ENCODE data around the gene MAG.

MAG gene

DNA sequence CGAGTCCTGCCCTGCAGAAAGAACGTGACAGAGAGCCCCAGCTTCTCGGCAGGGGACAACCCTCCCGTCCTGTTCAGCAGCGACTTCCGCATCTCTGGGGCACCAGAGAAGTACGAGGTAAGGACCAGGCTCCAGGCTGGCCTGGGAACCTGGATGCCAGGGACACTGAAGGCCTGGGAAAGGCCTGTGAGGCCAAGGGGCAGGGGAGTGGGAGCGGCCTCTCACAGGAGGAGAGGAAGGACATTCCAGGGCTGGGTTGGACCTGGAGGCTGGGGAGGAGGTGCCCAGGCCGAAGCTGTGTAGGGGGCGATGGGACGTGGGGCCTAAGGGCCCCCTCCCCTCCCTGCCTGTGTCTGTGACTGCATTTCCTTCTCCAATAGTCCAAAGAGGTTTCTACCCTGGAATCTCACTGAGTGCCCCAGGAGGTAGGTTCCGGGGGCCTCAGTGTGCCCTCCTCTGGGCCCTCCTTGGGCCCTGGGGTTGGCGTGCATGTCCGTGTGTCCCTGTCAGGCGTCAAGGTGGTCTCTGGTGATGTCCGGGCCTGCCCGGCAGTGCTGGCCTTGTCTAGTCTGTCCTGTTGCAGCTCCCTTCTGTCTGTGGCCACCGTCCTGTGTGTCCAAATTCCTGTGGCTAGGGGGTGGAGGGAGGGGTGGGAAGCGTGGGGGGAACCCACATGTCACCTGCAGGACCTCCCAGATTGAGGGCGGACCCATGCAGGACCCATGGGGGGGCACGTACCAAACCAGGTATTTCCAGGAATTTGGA is 20.1 kb downstream of the MAG start:
- H3K4me3 ChIP-seq: no peak overlapping the region
- H3K9ac ChIP-seq (ENCODE audit: insufficient read length): no peak overlapping the region
- H3K36me3 ChIP-seq (ENCODE audit: insufficient read depth, low read length): no peaks in the 10 kb centered on the region
- TF ChIP-seq POLR2AphosphoS5 (IDR thresholded peaks at IDR 0.05; ENCODE audit: borderline replicate concordance, low read depth, low read length) (no peak), EZH2 (IDR thresholded peaks at IDR 0.05) (no peak)
- DNase-seq (ENCODE audit: low read depth, low spot score): no peak
- H3K9me3 ChIP-seq (ENCODE audit: low read depth, low read length): no peaks in the 10 kb centered on the region
- H3K27ac ChIP-seq: no peak overlapping the region

DNA sequence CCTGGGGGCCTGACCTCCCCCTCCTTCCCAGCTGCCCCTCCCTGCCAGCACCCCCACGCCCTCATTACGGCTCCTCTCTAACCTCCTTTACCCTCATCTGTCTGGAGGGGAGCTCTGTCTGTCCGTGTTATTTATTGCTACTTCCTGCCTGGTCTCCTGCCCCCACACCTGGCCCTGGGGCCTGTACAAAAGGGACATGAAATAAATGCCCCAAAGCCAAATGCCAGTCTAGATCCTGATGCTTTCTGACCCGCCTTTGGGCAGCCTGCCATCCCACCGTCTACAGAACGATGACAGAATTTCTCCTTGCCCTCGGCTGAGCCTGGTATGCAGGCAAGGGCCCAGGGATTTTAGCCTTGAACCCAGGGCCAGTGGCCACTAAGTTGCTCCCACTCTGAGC is 21.6 kb downstream of the MAG start:
- no peak for DNase-seq (ENCODE audit: low read depth, low spot score)
- no peaks in the 10 kb centered on the region for H3K9me3 ChIP-seq (ENCODE audit: low read depth, low read length)
- no peak overlapping the region for H3K4me3 ChIP-seq
- TF ChIP-seq POLR2AphosphoS5 (IDR thresholded peaks at IDR 0.05; ENCODE audit: borderline replicate concordance, low read depth, low read length): no peak
- no peak for TF ChIP-seq FOXP2 (optimal IDR thresholded peaks at IDR 0.05; ENCODE audit: control extremely low read depth, extremely low read length, insufficient read depth)
- no peak for TF ChIP-seq EZH2 (IDR thresholded peaks at IDR 0.05)
- H3K9ac ChIP-seq (ENCODE audit: insufficient read length): no peak overlapping the region
- H3K27ac ChIP-seq: no peak overlapping the region
- H3K36me3 ChIP-seq (ENCODE audit: insufficient read depth, low read length): no peaks in the 10 kb centered on the region

DNA sequence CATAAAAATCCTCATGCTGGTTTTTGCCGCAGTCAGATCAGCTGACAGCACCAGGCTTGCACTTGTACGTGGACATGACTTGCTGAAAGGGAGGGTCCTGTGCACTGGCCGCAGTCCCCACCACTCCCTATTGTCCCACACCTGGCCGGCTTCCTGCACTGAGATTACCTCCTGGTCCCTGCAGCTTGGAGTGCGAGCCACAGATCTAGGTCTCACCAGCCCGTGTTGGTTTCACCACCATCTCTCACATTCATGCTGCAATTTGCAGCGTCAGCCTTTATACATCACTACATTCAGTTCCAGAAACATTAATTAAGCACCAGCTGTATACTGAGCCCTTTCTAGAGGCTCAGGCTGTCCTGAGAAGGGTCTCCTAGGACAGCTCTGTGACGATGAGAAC is 22.1 kb downstream of the MAG start:
- H3K36me3 ChIP-seq (ENCODE audit: insufficient read depth, low read length): no peaks in the 10 kb centered on the region
- no peak for DNase-seq (ENCODE audit: low read depth, low spot score)
- TF ChIP-seq FOXP2 (optimal IDR thresholded peaks at IDR 0.05; ENCODE audit: control extremely low read depth, extremely low read length, insufficient read depth) (no peak), EZH2 (IDR thresholded peaks at IDR 0.05) (no peak), POLR2AphosphoS5 (IDR thresholded peaks at IDR 0.05; ENCODE audit: borderline replicate concordance, low read depth, low read length) (no peak)
- H3K9ac ChIP-seq (ENCODE audit: insufficient read length): no peak overlapping the region
- no peak overlapping the region for H3K27ac ChIP-seq
- H3K4me3 ChIP-seq: no peak overlapping the region
- no peaks in the 10 kb centered on the region for H3K9me3 ChIP-seq (ENCODE audit: low read depth, low read length)

DNA sequence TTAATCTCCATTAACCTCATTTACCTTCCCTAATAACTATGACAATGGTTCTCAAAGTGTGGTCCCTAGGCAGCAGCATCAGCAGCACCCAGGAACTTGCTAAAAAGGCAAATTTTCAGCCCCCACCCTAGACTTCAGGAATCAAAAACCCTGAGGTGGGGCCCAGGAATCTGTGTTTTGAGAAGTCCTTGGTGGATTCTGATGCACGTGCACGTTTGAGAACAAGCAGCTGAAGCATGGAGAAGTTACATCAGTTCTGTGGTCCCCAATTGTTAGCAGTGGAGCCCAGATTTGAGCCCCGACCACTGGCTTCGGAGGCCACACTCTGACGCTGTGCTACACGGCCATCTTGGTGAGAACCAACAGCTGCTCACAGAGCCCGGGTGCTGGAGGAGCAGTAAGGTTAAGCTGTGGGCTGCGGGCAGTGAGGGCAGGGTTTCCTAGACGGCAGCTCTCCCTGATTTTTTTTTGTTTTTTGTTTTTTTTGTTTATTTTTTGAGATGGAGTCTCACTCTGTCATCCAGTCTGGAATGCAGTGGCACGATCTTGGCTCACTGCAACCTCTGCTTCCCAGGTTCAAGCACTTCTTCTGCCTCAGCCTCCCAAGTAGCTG is 23.0 kb downstream of the MAG start:
- TF ChIP-seq FOXP2 (optimal IDR thresholded peaks at IDR 0.05; ENCODE audit: control extremely low read depth, extremely low read length, insufficient read depth) (no peak), POLR2AphosphoS5 (IDR thresholded peaks at IDR 0.05; ENCODE audit: borderline replicate concordance, low read depth, low read length) (no peak), EZH2 (IDR thresholded peaks at IDR 0.05) (no peak)
- Histone ChIP-seq H3K9ac (ENCODE audit: insufficient read length) (no peak overlapping the region), H3K36me3 (ENCODE audit: insufficient read depth, low read length) (no peaks in the 10 kb centered on the region), H3K4me3 (no peak overlapping the region), H3K9me3 (ENCODE audit: low read depth, low read length) (no peaks in the 10 kb centered on the region), H3K27ac (no peak overlapping the region)
- DNase-seq (ENCODE audit: low read depth, low spot score): no peak

DNA sequence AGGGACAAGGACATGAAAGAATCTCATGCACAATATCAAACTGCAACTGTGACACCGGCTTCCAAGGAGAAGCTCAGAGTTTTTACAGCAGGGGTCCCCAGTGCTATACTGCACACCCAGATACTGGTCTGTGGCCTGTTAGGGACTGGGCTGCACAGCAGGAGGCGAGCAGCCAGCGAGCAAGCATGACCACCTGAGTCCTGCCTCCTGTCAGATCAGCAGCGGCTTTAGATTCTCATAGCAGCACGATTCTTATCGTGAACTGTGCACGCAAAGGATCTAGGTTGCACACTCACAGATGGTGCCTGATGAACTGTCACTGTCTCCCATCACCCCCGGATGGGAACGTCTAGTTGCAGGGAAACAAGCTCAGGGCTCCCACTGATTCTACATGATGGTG is 23.9 kb downstream of the MAG start:
- no peak for TF ChIP-seq FOXP2 (optimal IDR thresholded peaks at IDR 0.05; ENCODE audit: control extremely low read depth, extremely low read length, insufficient read depth)
- no peak for TF ChIP-seq POLR2AphosphoS5 (IDR thresholded peaks at IDR 0.05; ENCODE audit: borderline replicate concordance, low read depth, low read length)
- no peak for TF ChIP-seq EZH2 (IDR thresholded peaks at IDR 0.05)
- no peaks in the 10 kb centered on the region for H3K36me3 ChIP-seq (ENCODE audit: insufficient read depth, low read length)
- no peaks in the 10 kb centered on the region for H3K9me3 ChIP-seq (ENCODE audit: low read depth, low read length)
- DNase-seq (ENCODE audit: low read depth, low spot score): no peak
- no peak overlapping the region for H3K4me3 ChIP-seq
- H3K27ac ChIP-seq: no peak overlapping the region
- no peak overlapping the region for H3K9ac ChIP-seq (ENCODE audit: insufficient read length)

DNA sequence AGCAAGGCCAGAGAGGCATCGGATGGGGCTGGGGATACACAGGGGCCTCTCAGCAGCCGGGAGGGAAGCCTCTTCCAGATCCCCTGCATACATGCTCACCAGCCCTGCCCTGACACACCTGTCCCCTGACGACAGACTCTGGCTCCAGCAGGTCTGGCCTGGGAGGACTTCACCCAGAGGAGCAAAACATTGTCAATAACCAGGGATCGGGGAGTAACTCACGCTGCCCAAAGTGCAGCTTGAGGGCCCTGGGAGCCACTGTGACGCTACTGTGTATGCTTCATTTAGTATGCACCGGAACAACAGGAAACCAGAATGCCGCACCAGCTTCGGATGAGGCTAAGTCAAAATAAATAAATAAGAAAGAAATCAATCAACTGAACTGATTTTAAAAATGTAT is 24.6 kb downstream of the MAG start:
- DNase-seq (ENCODE audit: low read depth, low spot score): no peak
- TF ChIP-seq EZH2 (IDR thresholded peaks at IDR 0.05) (no peak), FOXP2 (optimal IDR thresholded peaks at IDR 0.05; ENCODE audit: control extremely low read depth, extremely low read length, insufficient read depth) (no peak), POLR2AphosphoS5 (IDR thresholded peaks at IDR 0.05; ENCODE audit: borderline replicate concordance, low read depth, low read length) (no peak)
- Histone ChIP-seq H3K9me3 (ENCODE audit: low read depth, low read length) (no peaks in the 10 kb centered on the region), H3K9ac (ENCODE audit: insufficient read length) (no peak overlapping the region), H3K4me3 (no peak overlapping the region), H3K36me3 (ENCODE audit: insufficient read depth, low read length) (no peaks in the 10 kb centered on the region), H3K27ac (no peak overlapping the region)

DNA sequence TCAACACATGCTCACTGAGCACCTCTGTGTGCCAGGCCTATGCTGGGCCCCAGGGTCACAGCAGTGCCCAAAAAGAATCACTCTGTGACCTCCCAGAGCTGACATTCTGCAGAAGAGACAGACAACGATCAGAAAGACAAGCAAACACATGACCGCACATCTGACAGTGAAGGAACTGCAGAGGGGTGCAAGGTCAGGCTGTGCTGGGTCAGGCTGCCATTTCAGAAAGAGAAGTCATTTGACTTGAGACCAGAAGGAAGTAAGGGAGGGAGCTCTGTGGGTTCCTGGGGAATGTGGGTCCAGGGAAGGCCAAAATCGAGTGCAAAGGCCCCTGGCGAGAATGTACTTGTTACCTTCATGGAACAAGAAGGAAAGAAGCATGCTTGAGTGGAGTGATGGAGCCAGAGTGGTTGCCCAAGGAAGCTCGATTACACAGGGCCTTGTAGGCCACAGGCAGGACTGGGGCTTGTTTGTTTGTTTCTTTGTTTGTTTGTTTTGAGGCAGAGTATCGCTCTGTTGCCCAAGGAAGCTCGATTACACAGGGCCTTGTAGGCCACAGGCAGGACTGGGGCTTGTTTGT is 25.6 kb downstream of the MAG start:
- Histone ChIP-seq H3K4me3 (no peak overlapping the region), H3K9me3 (ENCODE audit: low read depth, low read length) (no peaks in the 10 kb centered on the region), H3K36me3 (ENCODE audit: insufficient read depth, low read length) (no peaks in the 10 kb centered on the region), H3K9ac (ENCODE audit: insufficient read length) (no peak overlapping the region), H3K27ac (no peak overlapping the region)
- DNase-seq (ENCODE audit: low read depth, low spot score): no peak
- no peak for TF ChIP-seq EZH2 (IDR thresholded peaks at IDR 0.05)
- no peak for TF ChIP-seq POLR2AphosphoS5 (IDR thresholded peaks at IDR 0.05; ENCODE audit: borderline replicate concordance, low read depth, low read length)
- TF ChIP-seq FOXP2 (optimal IDR thresholded peaks at IDR 0.05; ENCODE audit: control extremely low read depth, extremely low read length, insufficient read depth): no peak

DNA sequence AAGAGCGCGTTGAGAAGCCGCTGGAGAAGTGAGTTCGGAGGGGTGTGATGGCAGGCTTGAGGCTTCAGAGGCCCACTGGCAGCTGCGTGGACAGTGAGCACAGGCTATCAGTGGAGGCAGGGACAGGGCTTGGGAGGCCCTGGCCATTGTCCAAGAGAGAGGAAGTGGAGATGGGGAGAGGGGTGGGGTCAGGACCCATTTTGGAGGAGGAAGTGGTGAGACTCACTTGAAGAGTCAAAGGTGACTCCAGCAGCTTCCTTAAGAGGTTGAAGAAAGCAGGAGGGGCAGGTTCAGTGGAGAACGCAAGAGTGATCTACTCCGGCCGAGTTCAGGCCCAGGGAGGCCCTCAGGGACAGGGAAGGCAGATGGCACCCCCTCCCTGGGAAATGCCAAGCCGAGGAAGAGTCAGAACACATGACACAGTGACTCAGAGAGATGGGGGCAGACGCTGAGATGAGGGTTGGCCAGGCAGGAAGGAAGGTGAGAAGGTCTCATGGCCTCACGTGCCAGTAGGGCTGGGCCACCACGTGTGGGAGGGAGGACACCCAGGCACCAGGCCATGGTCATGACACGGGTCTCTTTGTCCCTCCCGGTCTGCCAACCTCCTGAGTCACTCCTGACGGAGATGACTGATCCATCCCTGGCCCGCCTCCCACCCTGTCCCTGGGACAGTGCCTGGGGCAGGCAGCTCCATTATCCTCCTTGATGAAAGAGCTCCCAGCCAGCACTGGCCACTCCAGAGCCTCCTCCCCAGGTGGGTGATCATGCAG is 26.9 kb downstream of the MAG start:
- no peak overlapping the region for H3K27ac ChIP-seq
- no peak overlapping the region for H3K9ac ChIP-seq (ENCODE audit: insufficient read length)
- H3K9me3 ChIP-seq (ENCODE audit: low read depth, low read length): no peaks in the 10 kb centered on the region
- TF ChIP-seq POLR2AphosphoS5 (IDR thresholded peaks at IDR 0.05; ENCODE audit: borderline replicate concordance, low read depth, low read length) (no peak), EZH2 (IDR thresholded peaks at IDR 0.05) (no peak), FOXP2 (optimal IDR thresholded peaks at IDR 0.05; ENCODE audit: control extremely low read depth, extremely low read length, insufficient read depth) (no peak)
- DNase-seq (ENCODE audit: low read depth, low spot score): no peak
- no peaks in the 10 kb centered on the region for H3K36me3 ChIP-seq (ENCODE audit: insufficient read depth, low read length)
- H3K4me3 ChIP-seq: no peak overlapping the region

Data from SK-N-MC (cell line).